ENCODE data around the gene ARL15. TPM values are rescaled to one million over a fixed set of nuclear protein-coding genes. Genes with fewer than 3 reads are reported as not detected.

ARL15 gene
- total and polyA plus RNA-seq, 9 of the 15 experiments (the other 6 are each of a cell fraction or from before 2014, with no cell fraction given), result 18.5 to 80.4 (median 57.0) TPM

DNA sequence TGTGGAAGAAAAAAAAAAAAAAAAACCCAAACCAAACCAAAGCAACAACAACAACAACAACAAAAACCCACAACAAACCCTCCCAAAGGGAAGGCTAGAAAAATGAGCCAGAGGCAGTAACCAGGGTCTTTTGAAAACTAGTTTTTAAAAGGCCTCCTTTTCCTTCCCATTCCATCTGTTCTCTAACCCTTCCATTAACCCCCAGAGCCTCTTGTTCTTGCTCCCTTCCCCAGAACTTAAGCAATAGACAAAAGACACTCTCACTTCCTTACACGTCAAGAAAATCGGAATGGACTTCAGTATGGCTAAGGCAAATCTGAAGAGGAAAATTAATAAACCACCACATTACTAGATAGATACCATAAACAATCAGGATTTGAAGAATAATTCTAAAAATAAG lies 292.8 kb downstream of the ARL15 start:
- BruUV-seq (replicated peaks), result no TSS peak

More for the DNA sequence above, 292.8 kb downstream of the ARL15 start:
- ATAC-seq, result no peak
- no peak for TF ChIP-seq ZNF778 (CRISPR knock-in tag; IDR thresholded peaks at IDR 0.05)
- no peak for TF ChIP-seq CSDE1 (IDR thresholded peaks at IDR 0.05)
- no peak for TF ChIP-seq ZNF780A (CRISPR knock-in tag; IDR thresholded peaks at IDR 0.05)
- no peak for TF ChIP-seq ZKSCAN8 (CRISPR knock-in tag; IDR thresholded peaks at IDR 0.05)
- no peak for TF ChIP-seq CHCHD3 (CRISPR knock-in tag; IDR thresholded peaks at IDR 0.05)
- no peak for TF ChIP-seq GTF2F1 (IDR thresholded peaks at IDR 0.05; ENCODE audit: low read depth, low read length)
- no peak for TF ChIP-seq TAF7 (tag; IDR thresholded peaks at IDR 0.05)
- TF ChIP-seq ZNF696 (CRISPR knock-in tag; conservative IDR thresholded peaks at IDR 0.05), result no peak
- TF ChIP-seq, protein P1, sequence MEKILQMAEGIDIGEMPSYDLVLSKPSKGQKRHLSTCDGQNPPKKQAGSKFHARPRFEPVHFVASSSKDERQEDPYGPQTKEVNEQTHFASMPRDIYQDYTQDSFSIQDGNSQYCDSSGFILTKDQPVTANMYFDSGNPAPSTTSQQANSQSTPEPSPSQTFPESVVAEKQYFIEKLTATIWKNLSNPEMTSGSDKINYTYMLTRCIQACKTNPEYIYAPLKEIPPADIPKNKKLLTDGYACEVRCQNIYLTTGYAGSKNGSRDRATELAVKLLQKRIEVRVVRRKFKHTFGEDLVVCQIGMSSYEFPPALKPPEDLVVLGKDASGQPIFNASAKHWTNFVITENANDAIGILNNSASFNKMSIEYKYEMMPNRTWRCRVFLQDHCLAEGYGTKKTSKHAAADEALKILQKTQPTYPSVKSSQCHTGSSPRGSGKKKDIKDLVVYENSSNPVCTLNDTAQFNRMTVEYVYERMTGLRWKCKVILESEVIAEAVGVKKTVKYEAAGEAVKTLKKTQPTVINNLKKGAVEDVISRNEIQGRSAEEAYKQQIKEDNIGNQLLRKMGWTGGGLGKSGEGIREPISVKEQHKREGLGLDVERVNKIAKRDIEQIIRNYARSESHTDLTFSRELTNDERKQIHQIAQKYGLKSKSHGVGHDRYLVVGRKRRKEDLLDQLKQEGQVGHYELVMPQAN (IDR thresholded peaks at IDR 0.05; ENCODE audit: borderline replicate concordance), result no peak
- TF ChIP-seq ZFP91 (CRISPR knock-in tag; IDR thresholded peaks at IDR 0.05), result no peak
- no peak for TF ChIP-seq MYBL2 (IDR thresholded peaks at IDR 0.05; ENCODE audit: low read depth)
- no peak for TF ChIP-seq MYBL2 (CRISPR knock-in tag; IDR thresholded peaks at IDR 0.05; ENCODE audit: borderline replicate concordance)
- TF ChIP-seq SLC30A9 (CRISPR knock-in tag; IDR thresholded peaks at IDR 0.05), result no peak
- TF ChIP-seq ESRRA (IDR thresholded peaks at IDR 0.05; ENCODE audit: borderline replicate concordance, low read depth), result no peak
- TF ChIP-seq ASH1L (IDR thresholded peaks at IDR 0.05; ENCODE audit: borderline replicate concordance, low read depth, partially characterized antibody), result no peak
- no peak for TF ChIP-seq TARDBP (IDR thresholded peaks at IDR 0.05)
- TF ChIP-seq KLF1 (tag; IDR thresholded peaks at IDR 0.05), result no peak
- intact Hi-C loops (cut with micrococcal nuclease), result no loop called here
- 94% methylated on average over 2 of the region's 2 CpGs for WGBS (ENCODE audit: insufficient coverage, low coverage, missing lambda C conversion rate)
- FAIRE-seq, result no peak
- no peak overlapping the region for H3K4me3 ChIP-seq
- H3K4me1 ChIP-seq (replicated peaks in 1 of 2; ENCODE audit: control insufficient read depth in 2 of 2, insufficient read depth in 2 of 2, low read length in 2 of 2), result peaks cover 3 to 13% of the 10 kb centered on the region in 2 experiments; a peak in 3 of 5 replicates
- CTCF ChIA-PET (ENCODE audit: low intra/inter-chr PET ratio), result no interaction called here
- peaks cover 14% of the 10 kb centered on the region; the same call in 2 of the 3 replicates for H3K36me3 ChIP-seq (ENCODE audit: control insufficient read depth, insufficient read depth, low read length)
- H2AFZ ChIP-seq (ENCODE audit: low read depth, low read length), result no peak overlapping the region
- no peaks in the 10 kb centered on the region for H3K9me1 ChIP-seq (ENCODE audit: control insufficient read depth, insufficient read depth, low read length)
- peaks cover 9% of the 10 kb centered on the region; the same call in 2 of the 3 replicates for H3K79me2 ChIP-seq (ENCODE audit: control insufficient read depth, insufficient read depth, low read length)
- no peak overlapping the region for H3K9ac ChIP-seq (ENCODE audit: insufficient read depth in 1 of 2, low read depth in 2 of 2, low read length in 2 of 2)
- H3K4me2 ChIP-seq (ENCODE audit: insufficient read depth, low read length), result no peak overlapping the region
- H3K9me3 ChIP-seq (replicated peaks; ENCODE audit: control insufficient read depth, insufficient read depth, low read depth, low read length), result 0 out of 2 replicates have a peak, but pooled peaks cover 6% of the 10 kb centered on the region
- in situ Hi-C loops (cut with MboI), result no loop called here
- POLR2A ChIA-PET, result no interaction called here
- H3K27me3 ChIP-seq (ENCODE audit: control insufficient read depth in 2 of 2, insufficient read depth in 2 of 2, low read length in 2 of 2), result no peaks in the 10 kb centered on the region
- H3K27ac ChIP-seq (ENCODE audit: extremely low read depth, low read depth, low read length), result no peak overlapping the region
- H4K20me1 ChIP-seq (replicated peaks; ENCODE audit: control insufficient read depth, insufficient read depth, low read length), result no peaks in the 10 kb centered on the region
- no peak for DNase-seq (ENCODE audit: extremely low read depth in 1 of 4, low spot score in 3 of 4)

Data from K562 (cell line).